ENCODE data around the gene CD1C. TPM values are rescaled to one million over a fixed set of nuclear protein-coding genes. Genes with fewer than 3 reads are reported as not detected.
"Not testable (repeated sequence)": the region's sequence is repeated elsewhere in the genome, so short reads cannot be mapped to it uniquely, and the experiment has no call there.

CD1C gene
- total RNA-seq, 3 donors from 2014 or later, result 0.43 to 1.1 (median 0.47) TPM

- intact Hi-C loops (cut with DNase I, micrococcal nuclease), result no loop called here
- Histone ChIP-seq H3K4me1 (ENCODE audit: low read depth) (no peaks in the 10 kb centered on the region), H3K36me3 (ENCODE audit: low read depth) (no peaks in the 10 kb centered on the region), H3K4me3 (no peak overlapping the region), H3K9me3 (no peaks in the 10 kb centered on the region)
- ATAC-seq, result no peak
- no peak for TF ChIP-seq CTCF (IDR thresholded peaks at IDR 0.05)
- no peak for DNase-seq
These were observed 34.1 kb upstream of the CD1C start for GRCh38 chr1:158255656-158256055.

GRCh38 chr1:158256747-158257146, 33.0 kb upstream of the CD1C start:
- not testable (repeated sequence) for H3K9me3 ChIP-seq, DNase-seq

GRCh38 chr1:158257888-158258287, 31.8 kb upstream of the CD1C start:
- no peak overlapping the region for H3K4me3 ChIP-seq

More at GRCh38 chr1:158256747-158257146, 33.0 kb upstream of the CD1C start:
- H3K36me3 ChIP-seq (ENCODE audit: low read depth); H3K4me1 ChIP-seq (ENCODE audit: low read depth); ATAC-seq; intact Hi-C loops (cut with DNase I, micrococcal nuclease); H3K4me3 ChIP-seq: not testable (repeated sequence)

GRCh38 chr1:158259117-158259516, 30.6 kb upstream of the CD1C start:
- intact Hi-C loops (cut with DNase I, micrococcal nuclease), result no loop called here
- ATAC-seq (no peak), DNase-seq (no peak)
- Histone ChIP-seq H3K9me3 (no peaks in the 10 kb centered on the region), H3K4me3 (no peak overlapping the region), H3K36me3 (ENCODE audit: low read depth) (no peaks in the 10 kb centered on the region), H3K4me1 (ENCODE audit: low read depth) (no peaks in the 10 kb centered on the region)
- TF ChIP-seq CTCF (IDR thresholded peaks at IDR 0.05), result no peak

More at GRCh38 chr1:158257888-158258287, 31.8 kb upstream of the CD1C start:
- TF ChIP-seq CTCF (IDR thresholded peaks at IDR 0.05), result no peak
- intact Hi-C loops (cut with DNase I, micrococcal nuclease), result no loop called here
- no peak for ATAC-seq
- Histone ChIP-seq H3K9me3 (no peaks in the 10 kb centered on the region), H3K4me1 (ENCODE audit: low read depth) (no peaks in the 10 kb centered on the region), H3K36me3 (ENCODE audit: low read depth) (no peaks in the 10 kb centered on the region)
- no peak for DNase-seq

- Histone ChIP-seq H3K9me3 (no peaks in the 10 kb centered on the region), H3K4me1 (ENCODE audit: low read depth) (no peaks in the 10 kb centered on the region), H3K36me3 (ENCODE audit: low read depth) (no peaks in the 10 kb centered on the region), H3K4me3 (no peak overlapping the region)
- intact Hi-C loops (cut with DNase I, micrococcal nuclease), result no loop called here
- ATAC-seq (no peak), DNase-seq (no peak)
- TF ChIP-seq CTCF (IDR thresholded peaks at IDR 0.05), result no peak
These were observed 17.0 kb upstream of the CD1C start for GRCh38 chr1:158272681-158273080.

GRCh38 chr1:158274797-158275196, 14.9 kb upstream of the CD1C start:
- Histone ChIP-seq H3K4me1 (ENCODE audit: low read depth) (no peaks in the 10 kb centered on the region), H3K36me3 (ENCODE audit: low read depth) (no peaks in the 10 kb centered on the region), H3K4me3 (no peak overlapping the region), H3K9me3 (peaks cover 7% of the 10 kb centered on the region)
- ATAC-seq, result no peak
- intact Hi-C loops (cut with DNase I, micrococcal nuclease), result no loop called here
- TF ChIP-seq CTCF (IDR thresholded peaks at IDR 0.05), result no peak
- DNase-seq, result no peak

- H3K36me3 ChIP-seq (ENCODE audit: low read depth); H3K4me3 ChIP-seq; H3K4me1 ChIP-seq (ENCODE audit: low read depth); ATAC-seq; intact Hi-C loops (cut with DNase I, micrococcal nuclease); DNase-seq: not testable (repeated sequence)
- peaks cover 15% of the 10 kb centered on the region for H3K9me3 ChIP-seq
These were observed 7.3 kb upstream of the CD1C start for GRCh38 chr1:158282421-158282820.
